Activated CD8-positive, alpha-beta T cell treated with anti-CD3 and anti-CD28 coated beads for 36 hours (primary cell): ENCODE measurements around the gene SIRT1. TPM values are rescaled to one million over a fixed set of nuclear protein-coding genes. Genes with fewer than 3 reads are reported as not detected.

Source experiments
- ATAC-seq: fragments of 200-7000 bp; cut with Tn5 transposase; one replicate; pipeline ENCODE4 v1.10.0; 2021; ENCODE audit warnings: mild to moderate bottlenecking, moderate library complexity
- CTCF ChIA-PET: fragments of 350-600 bp; sonication (Branson Sonifier 250); formaldehyde crosslinking; loops from one replicate; lab custom pipeline; 2021; ENCODE audit warnings: antibody characterized with exemption; lab: Charles Lee
- POLR2A ChIA-PET: fragments of 350-600 bp; sonication (Branson Sonifier 250); formaldehyde crosslinking; loops from one replicate; lab custom pipeline; 2021; ENCODE audit warnings: antibody characterized with exemption; lab: Charles Lee
- DNase-seq: peaks from one replicate; pipeline ENCODE4 v3.0.0-alpha.2; 2020
- H3K27ac Mint-ChIP-seq: one replicate; pipeline ENCODE4 v1.8.0; 2021; ENCODE audit warnings: mild to moderate bottlenecking, mixed read lengths
- H3K27me3 Mint-ChIP-seq: one replicate; pipeline ENCODE4 v1.8.0; 2021; ENCODE audit warnings: mixed read lengths
- H3K36me3 Mint-ChIP-seq: one replicate; pipeline ENCODE4 v1.8.0; 2021; ENCODE audit warnings: low read depth, mixed read lengths
- H3K4me1 Mint-ChIP-seq: one replicate; pipeline ENCODE4 v1.8.0; 2021; ENCODE audit warnings: low read depth, mixed read lengths
- H3K4me3 Mint-ChIP-seq: one replicate; pipeline ENCODE4 v1.8.0; 2021; ENCODE audit warnings: mild to moderate bottlenecking, moderate library complexity, mixed read lengths
- H3K9me3 Mint-ChIP-seq: one replicate; pipeline ENCODE4 v1.8.0; 2021; ENCODE audit warnings: mixed read lengths
- intact Hi-C: fragments of 100-400 bp; cut with micrococcal nuclease; formaldehyde crosslinking; loops from one replicate; pipeline ENCODE4 v1.10.0; 2022
- total RNA-seq, 2 experiments: library from RNA; stranded (reverse); gene quantifications; one replicate each; pipeline ENCODE4 v1.2.3, GENCODE V29; 2021
- TF ChIP-seq, protein P1 (sequence below): fragments of 200-600 bp; IDR thresholded peaks from one replicate; pipeline ENCODE4 v1.8.0; 2022; ENCODE audit warnings: antibody characterized with exemption, mild to moderate bottlenecking

Gene SIRT1
- total RNA-seq, 2 experiments from 2014 or later, result 27.5 to 29.8 TPM

GRCh38 chr10:67934336-67934735 is 49.9 kb downstream of the SIRT1 start:
- Mint-ChIP-seq H3K4me3 (no peak overlapping the region), H3K9me3 (no peaks in the 10 kb centered on the region), H3K27me3 (no peaks in the 10 kb centered on the region), H3K36me3 (peaks cover 13% of the 10 kb centered on the region), H3K27ac (no peak overlapping the region), H3K4me1 (peaks cover 3% of the 10 kb centered on the region)
- no peak for DNase-seq
- ChIA-PET POLR2A (no interaction called here), CTCF (no interaction called here)
- intact Hi-C loops, result no loop called here
- no peak for ATAC-seq
- TF ChIP-seq, protein P1, sequence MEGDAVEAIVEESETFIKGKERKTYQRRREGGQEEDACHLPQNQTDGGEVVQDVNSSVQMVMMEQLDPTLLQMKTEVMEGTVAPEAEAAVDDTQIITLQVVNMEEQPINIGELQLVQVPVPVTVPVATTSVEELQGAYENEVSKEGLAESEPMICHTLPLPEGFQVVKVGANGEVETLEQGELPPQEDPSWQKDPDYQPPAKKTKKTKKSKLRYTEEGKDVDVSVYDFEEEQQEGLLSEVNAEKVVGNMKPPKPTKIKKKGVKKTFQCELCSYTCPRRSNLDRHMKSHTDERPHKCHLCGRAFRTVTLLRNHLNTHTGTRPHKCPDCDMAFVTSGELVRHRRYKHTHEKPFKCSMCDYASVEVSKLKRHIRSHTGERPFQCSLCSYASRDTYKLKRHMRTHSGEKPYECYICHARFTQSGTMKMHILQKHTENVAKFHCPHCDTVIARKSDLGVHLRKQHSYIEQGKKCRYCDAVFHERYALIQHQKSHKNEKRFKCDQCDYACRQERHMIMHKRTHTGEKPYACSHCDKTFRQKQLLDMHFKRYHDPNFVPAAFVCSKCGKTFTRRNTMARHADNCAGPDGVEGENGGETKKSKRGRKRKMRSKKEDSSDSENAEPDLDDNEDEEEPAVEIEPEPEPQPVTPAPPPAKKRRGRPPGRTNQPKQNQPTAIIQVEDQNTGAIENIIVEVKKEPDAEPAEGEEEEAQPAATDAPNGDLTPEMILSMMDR, result no peak

DNA sequence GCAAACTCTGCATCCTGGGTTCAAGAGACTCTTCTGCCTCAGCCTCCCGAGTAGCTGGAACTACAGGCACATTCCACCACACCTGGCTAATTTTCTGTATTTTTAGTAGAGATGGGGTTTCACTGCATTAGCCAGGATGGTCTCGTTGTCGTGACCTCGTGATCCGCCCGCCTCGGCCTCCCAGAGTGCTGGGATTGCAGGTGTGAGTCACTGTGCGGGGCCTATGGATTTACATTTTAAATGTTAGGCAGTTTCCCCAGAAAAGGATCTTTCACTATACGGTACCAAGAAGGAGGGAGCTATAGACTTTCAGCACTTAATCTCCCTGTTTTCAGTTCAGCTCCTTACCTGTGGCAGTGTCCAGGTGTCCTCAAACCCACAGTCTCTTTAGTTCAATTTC is 50.8 kb downstream of the SIRT1 start:
- TF ChIP-seq, protein P1, result no peak
- ChIA-PET CTCF (interaction anchor here (1.3 kb wide), 1 partner anchor 147 kb away, joined by 4 read pairs; no protein-coding TSS in a partner anchor), POLR2A (interaction anchor here (1.1 kb wide), 1 partner anchor 86 kb away, joined by 3 read pairs; no protein-coding TSS in a partner anchor)
- Mint-ChIP-seq H3K36me3 (peaks cover 13% of the 10 kb centered on the region), H3K27me3 (no peaks in the 10 kb centered on the region), H3K4me1 (peaks cover 3% of the 10 kb centered on the region), H3K4me3 (no peak overlapping the region), H3K9me3 (no peaks in the 10 kb centered on the region), H3K27ac (no peak overlapping the region)
- DNase-seq (no peak), ATAC-seq (no peak)
- intact Hi-C loops, result no loop called here

DNA sequence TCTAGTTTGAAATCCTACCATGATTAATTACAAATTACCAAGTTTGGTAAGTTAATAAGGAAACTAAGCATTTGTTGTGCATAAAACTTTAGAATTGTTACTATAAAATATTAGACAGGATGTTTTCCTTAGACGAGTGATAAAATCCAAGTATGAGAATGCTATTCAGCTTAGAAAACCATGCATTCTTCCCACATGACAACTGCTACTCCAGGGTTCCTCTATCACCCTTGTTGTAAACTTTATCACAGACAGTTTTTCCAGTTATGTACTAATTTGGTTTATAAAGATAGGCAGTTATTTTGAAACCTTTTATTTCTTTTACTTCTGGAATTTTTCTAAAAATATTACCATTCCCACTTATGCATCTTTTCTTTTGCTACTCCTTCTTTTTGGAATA is 52.0 kb downstream of the SIRT1 start:
- TF ChIP-seq, protein P1, result no peak
- ATAC-seq (no peak), DNase-seq (no peak)
- POLR2A ChIA-PET, result no interaction called here
- intact Hi-C loops, result no loop called here
- Mint-ChIP-seq H3K36me3 (peaks cover 12% of the 10 kb centered on the region), H3K4me3 (no peak overlapping the region), H3K4me1 (peaks cover 3% of the 10 kb centered on the region), H3K9me3 (no peaks in the 10 kb centered on the region), H3K27me3 (no peaks in the 10 kb centered on the region), H3K27ac (no peak overlapping the region)
- CTCF ChIA-PET, result interaction anchor here (1.3 kb wide), 1 partner anchor 148 kb away, joined by 4 read pairs; no protein-coding TSS in a partner anchor

- DNase-seq (no peak), ATAC-seq (no peak)
- TF ChIP-seq, protein P1, result no peak
- H3K27ac Mint-ChIP-seq, result no peak overlapping the region
- no peaks in the 10 kb centered on the region for H3K27me3 Mint-ChIP-seq
- peaks cover 5% of the 10 kb centered on the region for H3K9me3 Mint-ChIP-seq
- POLR2A ChIA-PET, result interaction anchor here (0.5 to 1.3 kb wide), 4 partner anchors 8 to 386 kb away, joined by 3 to 4 read pairs (median 3); no protein-coding TSS in a partner anchor
- peaks cover 38% of the 10 kb centered on the region for H3K36me3 Mint-ChIP-seq
- peaks cover 2% of the 10 kb centered on the region for H3K4me1 Mint-ChIP-seq
- CTCF ChIA-PET, result no interaction called here
- intact Hi-C loops, result no loop called here
- no peak overlapping the region for H3K4me3 Mint-ChIP-seq
Observed at GRCh38 chr10:67943917-67944316, 59.5 kb downstream of the SIRT1 start.

- ChIA-PET POLR2A (no interaction called here), CTCF (no interaction called here)
- intact Hi-C loops, result no loop called here
- DNase-seq, result no peak
- ATAC-seq, result no peak
- H3K36me3 Mint-ChIP-seq, result peaks cover 29% of the 10 kb centered on the region
- no peak overlapping the region for H3K27ac Mint-ChIP-seq
- no peaks in the 10 kb centered on the region for H3K9me3 Mint-ChIP-seq
- H3K27me3 Mint-ChIP-seq, result no peaks in the 10 kb centered on the region
- H3K4me3 Mint-ChIP-seq, result no peak overlapping the region
- TF ChIP-seq, protein P1, result no peak
- no peaks in the 10 kb centered on the region for H3K4me1 Mint-ChIP-seq
Observed at GRCh38 chr10:67955614-67956013, 71.2 kb downstream of the SIRT1 start.
